ENCODE measurements around the gene GAPDH. TPM values are rescaled to one million over a fixed set of nuclear protein-coding genes. Genes with fewer than 3 reads are reported as not detected.

Gene GAPDH
- total and polyA plus RNA-seq, 10 of the 15 experiments (the other 5 are each of a cell fraction or from before 2014, with no cell fraction given) = 5,606 to 14,240 (median 9,400) TPM

- H3K4me2 ChIP-seq (ENCODE audit: control insufficient read depth, insufficient read depth) = no peak overlapping the region
- H3K36me3 ChIP-seq (ENCODE audit: control insufficient read depth in 2 of 2, insufficient read depth in 2 of 2, low read length in 1 of 2) = peaks cover 10 to 19% of the 10 kb centered on the region in 2 experiments
- no peak overlapping the region for H3K4me3 ChIP-seq
- no peak overlapping the region for H2AFZ ChIP-seq (ENCODE audit: control insufficient read depth, low read depth, low read length)
- H3K4me1 ChIP-seq (ENCODE audit: control insufficient read depth, insufficient read depth, low read length) = no peaks in the 10 kb centered on the region; the same call in 1 of the 2 replicates
- intact Hi-C loops (cut with micrococcal nuclease; ENCODE audit: unreplicated experiment) = no loop called here
- no peak for FAIRE-seq
- ChIA-PET POLR2A (no interaction called here), SMC1A (ENCODE audit: uncharacterized antibody, unreplicated experiment) (no interaction called here), CTCF (interaction anchor here (1.4 kb wide), 1 partner anchor 7 kb away, joined by 3 read pairs; no protein-coding TSS in a partner anchor), RAD21 (ENCODE audit: unreplicated experiment) (no interaction called here)
- no TSS peak for BruUV-seq (replicated peaks)
- H3K27me3 ChIP-seq (replicated peaks in 1 of 2; ENCODE audit: control insufficient read depth in 2 of 2, insufficient read depth in 2 of 2, low read length in 1 of 2) = no peaks in the 10 kb centered on the region
- H3K79me2 ChIP-seq (ENCODE audit: control insufficient read depth, insufficient read depth, low read length) = no peaks in the 10 kb centered on the region
- no peaks in the 10 kb centered on the region for H4K20me1 ChIP-seq (ENCODE audit: control insufficient read depth, insufficient read depth)
- no peaks in the 10 kb centered on the region for H3K9me3 ChIP-seq (replicated peaks; ENCODE audit: control insufficient read depth, insufficient read depth, low read length)
- TF ChIP-seq BMI1 (IDR thresholded peaks at IDR 0.05; ENCODE audit: borderline replicate concordance) = no peak
- TF ChIP-seq HDAC6 (IDR thresholded peaks at IDR 0.05; ENCODE audit: unreplicated experiment) = no peak
- no peak for TF ChIP-seq RAD51 (IDR thresholded peaks at IDR 0.05)
- no peak for TF ChIP-seq IRF4 (IDR thresholded peaks at IDR 0.05; ENCODE audit: low read depth, low read length)
- TF ChIP-seq TARDBP (IDR thresholded peaks at IDR 0.05; ENCODE audit: borderline replicate concordance) = no peak
- no peak for TF ChIP-seq POLR2A (IDR thresholded peaks at IDR 0.05; ENCODE audit: low read depth, low read length)
- TF ChIP-seq ZNF274 (IDR thresholded peaks at IDR 0.05; ENCODE audit: insufficient read depth, insufficient read length) = no peak
- no peak for TF ChIP-seq RFX5 (IDR thresholded peaks at IDR 0.05; ENCODE audit: low read depth, low read length)
- no peak for TF ChIP-seq SRF (IDR thresholded peaks at IDR 0.05; ENCODE audit: low read depth in 2 of 2, low read length in 2 of 2)
- no peak for TF ChIP-seq STAT3 (IDR thresholded peaks at IDR 0.05; ENCODE audit: low read depth, low read length)
- DNase-seq (ENCODE audit: low read depth, low spot score) = no peak
- H3K9ac ChIP-seq (ENCODE audit: control insufficient read depth, insufficient read depth, low read length) = no peak overlapping the region
- in situ Hi-C loops (cut with MboI) = no loop called here
- WGBS (ENCODE audit: insufficient coverage, insufficient replicate concordance, low lambda C conversion rate, missing lambda C conversion rate) = 100% methylated on average over 10 of the region's 10 CpGs
- no peak for ATAC-seq
- H3K27ac ChIP-seq (ENCODE audit: control insufficient read depth, insufficient read depth) = no peak overlapping the region
Observed at GRCh38 chr12:6546016-6546415, 11.7 kb downstream of the GAPDH start.

- ChIA-PET RAD21 (ENCODE audit: unreplicated experiment) (no interaction called here), CTCF (interaction anchor here (1.4 kb wide), 2 partner anchors 9 to 10 kb away, joined by 3 read pairs; no protein-coding TSS in a partner anchor), POLR2A (interaction anchor here (0.7 to 0.8 kb wide), 2 partner anchors 15 to 125 kb away, joined by 3 to 4 read pairs; no protein-coding TSS in a partner anchor), SMC1A (ENCODE audit: uncharacterized antibody, unreplicated experiment) (no interaction called here)
- no peak for TF ChIP-seq RFX5 (IDR thresholded peaks at IDR 0.05; ENCODE audit: low read depth, low read length)
- BruUV-seq (replicated peaks) = TSS peak; percentile 20
- no peak for DNase-seq (ENCODE audit: low read depth, low spot score)
- intact Hi-C loops (cut with micrococcal nuclease; ENCODE audit: unreplicated experiment) = no loop called here
- Histone ChIP-seq H3K27ac (ENCODE audit: control insufficient read depth, insufficient read depth) (no peak overlapping the region), H3K4me1 (ENCODE audit: control insufficient read depth, insufficient read depth, low read length) (no peaks in the 10 kb centered on the region; the same call in 1 of the 2 replicates), H3K9ac (ENCODE audit: control insufficient read depth, insufficient read depth, low read length) (no peak overlapping the region), H3K79me2 (ENCODE audit: control insufficient read depth, insufficient read depth, low read length) (peaks cover 12% of the 10 kb centered on the region), H3K9me3 (replicated peaks; ENCODE audit: control insufficient read depth, insufficient read depth, low read length) (no peaks in the 10 kb centered on the region), H3K4me3 (no peak overlapping the region), H3K36me3 (ENCODE audit: control insufficient read depth in 2 of 2, insufficient read depth in 2 of 2, low read length in 1 of 2) (peaks cover 13 to 19% of the 10 kb centered on the region in 2 experiments), H2AFZ (ENCODE audit: control insufficient read depth, low read depth, low read length) (no peak overlapping the region), H3K4me2 (ENCODE audit: control insufficient read depth, insufficient read depth) (no peak overlapping the region), H4K20me1 (ENCODE audit: control insufficient read depth, insufficient read depth) (no peaks in the 10 kb centered on the region), H3K27me3 (replicated peaks in 1 of 2; ENCODE audit: control insufficient read depth in 2 of 2, insufficient read depth in 2 of 2, low read length in 1 of 2) (no peaks in the 10 kb centered on the region)
- FAIRE-seq = no peak
- WGBS (ENCODE audit: insufficient coverage, insufficient replicate concordance, low lambda C conversion rate, missing lambda C conversion rate) = 100% methylated on average over 1 of the region's 1 CpG
- in situ Hi-C loops (cut with MboI) = no loop called here
- no peak for ATAC-seq
Observed at GRCh38 chr12:6547566-6547965, 13.2 kb downstream of the GAPDH start.
